ENCODE measurements around the gene EIF3A. TPM values are rescaled to one million over a fixed set of nuclear protein-coding genes. Genes with fewer than 3 reads are reported as not detected.

The EIF3A gene
- polyA plus RNA-seq, 1 donor from 2014 or later = 38.6 TPM

GRCh38 chr10:119030421-119031250 is 50.0 kb downstream of the EIF3A start:
- Histone ChIP-seq H3K9me3 (ENCODE audit: low read length) (no peaks in the 10 kb centered on the region), H3K4me2 (ENCODE audit: low read length) (peak overlapping the region; percentile 34), H3K4me3 (ENCODE audit: low read length) (peak overlapping the region; percentile 79), H3K9me2 (ENCODE audit: insufficient read depth, low read length) (no peaks in the 10 kb centered on the region), H3K27ac (ENCODE audit: low read length) (no peak overlapping the region), H3F3A (ENCODE audit: insufficient read depth, low read length, poor library complexity, severe bottlenecking) (no peaks in the 10 kb centered on the region), H3K27me3 (ENCODE audit: insufficient read depth, low read depth, low read length) (no peaks in the 10 kb centered on the region), H3K36me3 (ENCODE audit: insufficient read depth, low read length) (no peaks in the 10 kb centered on the region), H2AFZ (ENCODE audit: low read depth, low read length) (no peak overlapping the region), H4K20me1 (ENCODE audit: insufficient read depth) (peaks cover 5% of the 10 kb centered on the region), H3K79me2 (replicated peaks; ENCODE audit: insufficient read depth, low read length) (peaks cover 6% of the 10 kb centered on the region), H3K9ac (ENCODE audit: low read length) (peak overlapping the region; percentile 64)
- TF ChIP-seq EZH2 (IDR thresholded peaks at IDR 0.05; ENCODE audit: borderline replicate concordance, insufficient read depth, low read length, poor library complexity, severe bottlenecking) (no peak), EP300 (conservative IDR thresholded peaks at IDR 0.05; ENCODE audit: poor library complexity, severe bottlenecking) (no peak), SMC3 (conservative IDR thresholded peaks at IDR 0.05; ENCODE audit: poor library complexity) (peak; percentile 55), MXI1 (conservative IDR thresholded peaks at IDR 0.05; ENCODE audit: poor library complexity, severe bottlenecking) (peak; percentile 85), TAF1 (IDR thresholded peaks at IDR 0.05; ENCODE audit: low read depth) (no peak), POLR2AphosphoS5 (IDR thresholded peaks at IDR 0.05) (peak; percentile 28), RAD21 (conservative IDR thresholded peaks at IDR 0.05) (peak; percentile 52), REST (IDR thresholded peaks at IDR 0.05; ENCODE audit: borderline replicate concordance) (no peak), CTCF (IDR thresholded peaks at IDR 0.05; ENCODE audit: poor library complexity, severe bottlenecking) (peak; percentile 55)

- Histone ChIP-seq H4K20me1 (ENCODE audit: insufficient read depth) (peaks cover 5% of the 10 kb centered on the region), H3F3A (ENCODE audit: insufficient read depth, low read length, poor library complexity, severe bottlenecking) (no peaks in the 10 kb centered on the region), H3K36me3 (ENCODE audit: insufficient read depth, low read length) (no peaks in the 10 kb centered on the region), H3K27me3 (ENCODE audit: insufficient read depth, low read depth, low read length) (no peaks in the 10 kb centered on the region), H3K4me3 (ENCODE audit: low read length) (peak within 1 kb of the TSS; percentile 79), H3K4me2 (ENCODE audit: low read length) (no peak within 1 kb of the TSS), H3K9me2 (ENCODE audit: insufficient read depth, low read length) (no peaks in the 10 kb centered on the region), H3K9ac (ENCODE audit: low read length) (peak within 1 kb of the TSS; percentile 64), H3K79me2 (replicated peaks; ENCODE audit: insufficient read depth, low read length) (peaks cover 6% of the 10 kb centered on the region), H2AFZ (ENCODE audit: low read depth, low read length) (peak within 1 kb of the TSS; percentile 48), H3K9me3 (ENCODE audit: low read length) (no peaks in the 10 kb centered on the region), H3K27ac (ENCODE audit: low read length) (peak within 1 kb of the TSS; percentile 38)
- TF ChIP-seq REST (IDR thresholded peaks at IDR 0.05; ENCODE audit: borderline replicate concordance) = no peak
- no peak for TF ChIP-seq TAF1 (IDR thresholded peaks at IDR 0.05; ENCODE audit: low read depth)
- no peak for TF ChIP-seq MXI1 (conservative IDR thresholded peaks at IDR 0.05; ENCODE audit: poor library complexity, severe bottlenecking)
- no peak for TF ChIP-seq RAD21 (conservative IDR thresholded peaks at IDR 0.05)
- TF ChIP-seq SMC3 (conservative IDR thresholded peaks at IDR 0.05; ENCODE audit: poor library complexity) = no peak
- TF ChIP-seq EP300 (conservative IDR thresholded peaks at IDR 0.05; ENCODE audit: poor library complexity, severe bottlenecking) = no peak
- TF ChIP-seq EZH2 (IDR thresholded peaks at IDR 0.05; ENCODE audit: borderline replicate concordance, insufficient read depth, low read length, poor library complexity, severe bottlenecking) = no peak
- no peak for TF ChIP-seq CTCF (IDR thresholded peaks at IDR 0.05; ENCODE audit: poor library complexity, severe bottlenecking)
- TF ChIP-seq POLR2AphosphoS5 (IDR thresholded peaks at IDR 0.05) = no peak
These were observed 50.8 kb downstream of the EIF3A start, which contains the start of gene NANOS1 for GRCh38 chr10:119029613-119030420. Gene NANOS1, plus strand, starts transcription at chr10:119029714. Its CDS starts 88 bp downstream, at chr10:119029802.
